K562 (cell line): ENCODE results near the gene CD248. TPM values are rescaled to one million over a fixed set of nuclear protein-coding genes. Genes with fewer than 3 reads are reported as not detected.
A peak's percentile ranks its signal among the peaks of the same experiment; 100 is the strongest.

Experiments
- ARNT ChIP-seq, 2 experiments: fragments of 450-650 bp; IDR thresholded peaks; 2 replicates each; pipeline ENCODE4 v1.6.1; 2016; ENCODE audit warnings: mild to moderate bottlenecking in 1 of 2
- BRCA1 ChIP-seq, 2 experiments: fragments of 450-650 bp in 1 of 2; sonication (generic) in 1 of 2; formaldehyde crosslinking in 1 of 2; IDR thresholded peaks; 2 replicates each; pipeline versions ENCODE4 v1.5.0 to v1.6.1; 2017 to 2020; ENCODE audit warnings: mild to moderate bottlenecking in 1 of 2, missing genetic modification reagents in 1 of 2
- BRF1 ChIP-seq: IDR thresholded peaks from 3 replicates; pipeline ENCODE4 v1.6.1; 2011; ENCODE audit warnings: borderline replicate concordance, mild to moderate bottlenecking; ENCODE audit not compliant: insufficient read length; ENCODE audit errors: extremely low read depth
- CEBPB ChIP-seq: fragments of 450-650 bp; IDR thresholded peaks from 2 replicates; pipeline ENCODE4 v1.6.1; 2016; ENCODE audit warnings: missing genetic modification characterization, missing compliant biosample characterization
- DACH1 ChIP-seq: fragments of 450-650 bp; IDR thresholded peaks from 2 replicates; pipeline ENCODE4 v1.6.1; 2018; ENCODE audit not compliant: partially characterized antibody
- ETS2 ChIP-seq: IDR thresholded peaks from 2 replicates; pipeline ENCODE4 v1.6.1; 2016; ENCODE audit warnings: borderline replicate concordance, missing genetic modification characterization, mild to moderate bottlenecking, moderate library complexity, missing compliant biosample characterization; ENCODE audit not compliant: poor library complexity, severe bottlenecking
- FUS ChIP-seq: fragments of 200-400 bp; formaldehyde crosslinking; optimal IDR thresholded peaks from 2 replicates; pipeline ENCODE3; 2017; ENCODE audit warnings: low read depth, low read length
- GABPA ChIP-seq: fragments of 200-800 bp; sonication (Bioruptor generic); conservative IDR thresholded peaks from 2 replicates; pipeline ENCODE4 v1.6.1; 2016; ENCODE audit warnings: low read depth, missing genetic modification characterization, missing compliant biosample characterization
- GABPB2 ChIP-seq: fragments of 250-450 bp; sonication (Bioruptor Pico); conservative IDR thresholded peaks from 2 replicates; pipeline ENCODE4 v1.5.1; 2021; ENCODE audit warnings: mild to moderate bottlenecking
- GATA2 ChIP-seq: sonication (generic); formaldehyde crosslinking; IDR thresholded peaks from 2 replicates; pipeline ENCODE4 v1.4.0; 2020; ENCODE audit warnings: mild to moderate bottlenecking, missing genetic modification reagents
- NFATC3 ChIP-seq: fragments of 450-650 bp; IDR thresholded peaks from 2 replicates; pipeline ENCODE4 v1.6.1; 2017; ENCODE audit warnings: mild to moderate bottlenecking
- NR2C2 ChIP-seq, 2 experiments: fragments of 200-800 bp in 1 of 2; sonication (Bioruptor generic) in 1 of 2; sonication (generic) in 1 of 2; formaldehyde crosslinking in 1 of 2; IDR thresholded peaks; 2 replicates each; pipeline versions ENCODE4 v1.6.1 to v1.8.0; 2016 to 2022; ENCODE audit warnings: mild to moderate bottlenecking in 1 of 2, missing compliant biosample characterization in 1 of 2, missing genetic modification characterization in 1 of 2, missing genetic modification reagents in 1 of 2
- POLR2B ChIP-seq: fragments of 450-650 bp; IDR thresholded peaks from 2 replicates; pipeline ENCODE4 v1.6.1; 2018; ENCODE audit warnings: low read depth; ENCODE audit not compliant: partially characterized antibody
- POLR2H ChIP-seq: IDR thresholded peaks from 2 replicates; pipeline ENCODE4 v1.6.1; 2016; ENCODE audit warnings: missing genetic modification characterization, low read depth, mild to moderate bottlenecking, control low read depth, missing compliant biosample characterization, moderate library complexity
- PRPF4 ChIP-seq: fragments of 200-400 bp; formaldehyde crosslinking; IDR thresholded peaks from one replicate; pipeline ENCODE4 v1.6.1; 2017; ENCODE audit warnings: low read length, low read depth, mild to moderate bottlenecking; ENCODE audit not compliant: insufficient read depth, poor library complexity, severe bottlenecking
- PTTG1 ChIP-seq: fragments of 450-650 bp; IDR thresholded peaks from 2 replicates; pipeline ENCODE4 v1.6.1; 2016; ENCODE audit warnings: low read depth, mild to moderate bottlenecking, missing genetic modification characterization, missing compliant biosample characterization
- SIN3A ChIP-seq, 2 experiments: fragments of 150-350 bp in 1 of 2; IDR thresholded peaks; 2 replicates each; pipeline ENCODE4 v1.6.1; 2011 to 2016; ENCODE audit warnings: borderline replicate concordance in 2 of 2, low read depth in 2 of 2, low read length in 2 of 2, mild to moderate bottlenecking in 2 of 2, moderate library complexity in 2 of 2; ENCODE audit not compliant: control insufficient read depth in 1 of 2
- SRF ChIP-seq, 2 experiments: fragments of 250-450, 450-650 bp in 1 of 2; sonication (Bioruptor Pico) in 1 of 2; sonication (generic) in 1 of 2; formaldehyde crosslinking; IDR thresholded peaks; 2 replicates each; pipeline versions ENCODE4 v1.5.0 to v1.5.1; 2020 to 2022; ENCODE audit warnings: mild to moderate bottlenecking in 1 of 2, missing genetic modification reagents in 1 of 2
- TAF9B ChIP-seq: fragments of 450-650 bp; IDR thresholded peaks from 2 replicates; pipeline ENCODE4 v1.6.1; 2018; ENCODE audit warnings: mild to moderate bottlenecking; ENCODE audit not compliant: partially characterized antibody
- TBL1XR1 ChIP-seq, 2 experiments: IDR thresholded peaks; 2 replicates each; pipeline ENCODE4 v1.6.1; 2012; ENCODE audit warnings: improper control_type of control experiment in 2 of 2, low read length in 2 of 2, mild to moderate bottlenecking in 1 of 2
- ZBTB8A ChIP-seq: fragments of 450-650 bp; IDR thresholded peaks from 2 replicates; pipeline ENCODE4 v1.6.1; 2018; ENCODE audit warnings: mild to moderate bottlenecking, moderate library complexity; ENCODE audit not compliant: partially characterized antibody
- ZNF316 ChIP-seq: fragments of 450-650 bp; IDR thresholded peaks from 2 replicates; pipeline ENCODE4 v1.6.1; 2016
- ZNF324 ChIP-seq: fragments of 250-450 bp; sonication (Bioruptor Pico); IDR thresholded peaks from 2 replicates; pipeline ENCODE4 v1.4.0; 2020; ENCODE audit warnings: mild to moderate bottlenecking
- ZNF780A ChIP-seq: fragments of 250-450 bp; sonication (Bioruptor Pico); IDR thresholded peaks from 2 replicates; pipeline ENCODE4 v1.5.0; 2021; ENCODE audit warnings: mild to moderate bottlenecking
- polyA plus RNA-seq, 8 experiments: library from polyadenylated mRNA; depleted of rRNA in 4 of 8; stranded (reverse) in 5 of 8; unstranded in 3 of 8; fragments of >200 nt; fragmentation: Nextera tagmentation in 2 of 8; fragmentation: Illumina TruSeq in 1 of 8; extraction: Ambion mirVana in 2 of 8; extraction: Trizol in 1 of 8; gene quantifications; 2 replicates each; pipeline versions ENCODE4 v1.2.1 to v1.2.3, GENCODE V29; 2011 to 2014; ENCODE audit warnings: inconsistent platforms in 1 of 8, missing spikeins in 1 of 8
- total RNA-seq, 7 experiments: library from RNA; depleted of rRNA in 6 of 7; stranded (reverse); fragments of >200 nt in 6 of 7; fragmentation: Illumina TruSeq in 2 of 7; extraction: Trizol in 2 of 7; gene quantifications; 2 replicates each; pipeline versions ENCODE4 v1.2.1 to v1.2.3, GENCODE V29; 2011 to 2021; ENCODE audit warnings: low replicate concordance in 1 of 7
- TF ChIP-seq, protein P1 (sequence below): fragments of 450-650 bp; IDR thresholded peaks from 2 replicates; pipeline ENCODE4 v1.6.1; 2017; ENCODE audit warnings: mild to moderate bottlenecking, moderate library complexity
- TF ChIP-seq, protein P2 (sequence below): sonication (generic); IDR thresholded peaks from 2 replicates; pipeline ENCODE4 v1.6.1; 2016

The CD248 gene
- total and polyA plus RNA-seq, 9 of the 15 experiments (the other 6 are each of a cell fraction or from before 2014, with no cell fraction given) = 0.09 TPM; not detected in 8

DNA sequence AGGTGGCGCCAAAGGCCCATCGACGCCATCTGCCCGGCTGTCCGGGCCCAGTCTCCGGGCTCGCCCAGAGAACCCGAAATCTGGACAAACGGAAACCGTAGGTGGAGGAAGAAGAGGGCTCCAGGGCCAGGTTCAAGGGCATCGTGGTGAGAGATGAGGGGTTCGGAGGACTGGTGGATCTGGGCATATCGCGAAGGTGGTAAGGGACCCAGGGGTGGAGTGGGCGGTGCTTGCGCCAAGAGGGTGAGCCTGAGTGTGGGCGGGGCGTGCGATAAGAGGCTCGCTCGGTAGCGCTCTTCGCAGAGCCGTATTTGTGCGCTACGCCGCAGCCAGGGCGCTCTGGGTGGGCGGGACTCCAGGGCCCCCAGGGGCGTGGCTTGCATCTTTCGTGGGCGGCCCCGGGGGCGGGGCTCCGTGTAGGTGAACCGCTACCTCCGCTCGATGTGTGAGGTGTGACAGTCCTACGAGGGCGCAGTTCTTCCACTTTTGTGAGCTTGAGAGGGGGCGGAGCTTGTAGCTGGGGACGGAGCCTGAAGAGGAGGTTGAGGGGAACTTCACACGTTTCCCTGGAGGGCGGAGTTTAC, 4.8 kb downstream of the CD248 start (continued):
- no peak for TF ChIP-seq ETS2 (tag)
- no peak for TF ChIP-seq PRPF4
- TF ChIP-seq, protein P1, sequence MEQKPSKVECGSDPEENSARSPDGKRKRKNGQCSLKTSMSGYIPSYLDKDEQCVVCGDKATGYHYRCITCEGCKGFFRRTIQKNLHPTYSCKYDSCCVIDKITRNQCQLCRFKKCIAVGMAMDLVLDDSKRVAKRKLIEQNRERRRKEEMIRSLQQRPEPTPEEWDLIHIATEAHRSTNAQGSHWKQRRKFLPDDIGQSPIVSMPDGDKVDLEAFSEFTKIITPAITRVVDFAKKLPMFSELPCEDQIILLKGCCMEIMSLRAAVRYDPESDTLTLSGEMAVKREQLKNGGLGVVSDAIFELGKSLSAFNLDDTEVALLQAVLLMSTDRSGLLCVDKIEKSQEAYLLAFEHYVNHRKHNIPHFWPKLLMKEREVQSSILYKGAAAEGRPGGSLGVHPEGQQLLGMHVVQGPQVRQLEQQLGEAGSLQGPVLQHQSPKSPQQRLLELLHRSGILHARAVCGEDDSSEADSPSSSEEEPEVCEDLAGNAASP = no peak
- TF ChIP-seq ZNF780A = no peak
- TF ChIP-seq ZNF324 (CRISPR knock-in tag) = no peak
- no peak for TF ChIP-seq ZNF316
- TF ChIP-seq TBL1XR1 (IDR thresholded peaks at IDR 0.05; ENCODE audit: low read length in 2 of 2) = no peak
- TF ChIP-seq BRF1 = no peak
- no peak for TF ChIP-seq GABPB2 (CRISPR knock-in tag)
- no peak for TF ChIP-seq TAF9B
- TF ChIP-seq POLR2H (tag) = no peak
- TF ChIP-seq ARNT (IDR thresholded peaks at IDR 0.05) = no peak
- TF ChIP-seq ZBTB8A = no peak
- TF ChIP-seq GATA2 (CRISPR knock-in tag) = no peak
- TF ChIP-seq NFATC3 = peak; percentile 99
- no peak for TF ChIP-seq SRF (CRISPR knock-in tag; IDR thresholded peaks at IDR 0.05)
- no peak; a peak in 1 of 4 replicates for TF ChIP-seq SIN3A (IDR thresholded peaks at IDR 0.05; ENCODE audit: borderline replicate concordance in 2 of 2, control insufficient read depth in 1 of 2, low read depth in 2 of 2, low read length in 2 of 2)
- no peak for TF ChIP-seq POLR2B
- no peak for TF ChIP-seq CEBPB (tag)
- no peak for TF ChIP-seq DACH1
- TF ChIP-seq NR2C2 (CRISPR knock-in tag; IDR thresholded peaks at IDR 0.05) = peak; percentile 40
- no peak for TF ChIP-seq NR2C2 (tag; IDR thresholded peaks at IDR 0.05)
- no peak for TF ChIP-seq BRCA1 (IDR thresholded peaks at IDR 0.05)
- TF ChIP-seq BRCA1 (CRISPR knock-in tag; IDR thresholded peaks at IDR 0.05) = no peak
- TF ChIP-seq, protein P2, sequence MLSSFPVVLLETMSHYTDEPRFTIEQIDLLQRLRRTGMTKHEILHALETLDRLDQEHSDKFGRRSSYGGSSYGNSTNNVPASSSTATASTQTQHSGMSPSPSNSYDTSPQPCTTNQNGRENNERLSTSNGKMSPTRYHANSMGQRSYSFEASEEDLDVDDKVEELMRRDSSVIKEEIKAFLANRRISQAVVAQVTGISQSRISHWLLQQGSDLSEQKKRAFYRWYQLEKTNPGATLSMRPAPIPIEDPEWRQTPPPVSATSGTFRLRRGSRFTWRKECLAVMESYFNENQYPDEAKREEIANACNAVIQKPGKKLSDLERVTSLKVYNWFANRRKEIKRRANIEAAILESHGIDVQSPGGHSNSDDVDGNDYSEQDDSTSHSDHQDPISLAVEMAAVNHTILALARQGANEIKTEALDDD = no peak
- TF ChIP-seq GABPA (tag) = no peak
- no peak for TF ChIP-seq PTTG1 (tag)
- no peak for TF ChIP-seq FUS
